Neural progenitor cell (in vitro differentiated cells): ENCODE data around the gene GPS1. TPM values are rescaled to one million over a fixed set of nuclear protein-coding genes. Genes with fewer than 3 reads are reported as not detected.

Source experiments
- DNase-seq: peaks from one replicate; pipeline ENCODE4 v3.0.0-alpha.2; 2016; ENCODE audit warnings: low spot score
- H2AFZ ChIP-seq: fragments of 200-600 bp; sonication (generic); replicated peaks from 2 replicates; pipeline ENCODE4 v1.6.1; 2016; ENCODE audit warnings: antibody characterized with exemption
- H3F3A ChIP-seq: fragments of 200-600 bp; sonication (generic); 2 replicates; pipeline ENCODE4 v1.6.1; 2016; ENCODE audit warnings: antibody characterized with exemption, low read depth
- H3K27ac ChIP-seq: fragments of 200-600 bp; sonication (generic); 2 replicates; pipeline ENCODE4 v1.5.1; 2016; ENCODE audit warnings: mild to moderate bottlenecking
- H3K27me3 ChIP-seq: fragments of 200-600 bp; sonication (generic); 2 replicates; pipeline ENCODE4 v1.6.1; 2016; ENCODE audit warnings: mild to moderate bottlenecking, moderate library complexity
- H3K36me3 ChIP-seq: fragments of 200-600 bp; sonication (generic); 2 replicates; pipeline ENCODE4 v1.5.1; 2016
- H3K4me1 ChIP-seq: fragments of 200-600 bp; sonication (generic); 2 replicates; pipeline ENCODE4 v1.6.1; 2016; ENCODE audit warnings: mixed run types
- H3K4me2 ChIP-seq: fragments of 200-600 bp; sonication (generic); 2 replicates; pipeline ENCODE4 v1.6.1; 2016
- H3K4me3 ChIP-seq: fragments of 200-600 bp; sonication (generic); 2 replicates; pipeline ENCODE4 v1.5.1; 2016
- H3K79me2 ChIP-seq: fragments of 200-600 bp; sonication (generic); 2 replicates; pipeline ENCODE4 v1.6.1; 2016; ENCODE audit warnings: low read depth
- H3K9ac ChIP-seq: fragments of 200-600 bp; sonication (generic); 2 replicates; pipeline ENCODE4 v1.6.1; 2016
- H3K9me3 ChIP-seq: fragments of 200-600 bp; sonication (generic); 2 replicates; pipeline ENCODE4 v1.5.1; 2016; ENCODE audit warnings: low read depth
- H4K20me1 ChIP-seq: fragments of 200-600 bp; sonication (generic); 2 replicates; pipeline ENCODE4 v1.6.1; 2016; ENCODE audit warnings: low read depth
- H3K27ac Mint-ChIP-seq: 3 replicates; pipeline ENCODE4 v1.8.0; 2021; ENCODE audit warnings: mixed read lengths
- H3K27me3 Mint-ChIP-seq: 2 replicates; pipeline ENCODE4 v1.8.0; 2022; ENCODE audit warnings: low read depth, mild to moderate bottlenecking, inconsistent platforms, moderate library complexity, mixed read lengths; ENCODE audit not compliant: insufficient read depth
- H3K36me3 Mint-ChIP-seq: 3 replicates; pipeline ENCODE4 v1.8.0; 2021; ENCODE audit warnings: mixed read lengths
- H3K4me1 Mint-ChIP-seq: 3 replicates; pipeline ENCODE4 v1.8.0; 2021; ENCODE audit warnings: mixed read lengths
- H3K4me3 Mint-ChIP-seq: 3 replicates; pipeline ENCODE4 v1.8.0; 2021; ENCODE audit warnings: mild to moderate bottlenecking, moderate library complexity, mixed read lengths
- H3K9me3 Mint-ChIP-seq: 3 replicates; pipeline ENCODE4 v1.8.0; 2020; ENCODE audit warnings: mixed read lengths
- CTCF ChIP-seq: fragments of 200-600 bp; sonication (generic); IDR thresholded peaks from 2 replicates; pipeline ENCODE4 v1.5.1; 2017; ENCODE audit warnings: antibody characterized with exemption, mild to moderate bottlenecking
- EZH2 ChIP-seq: fragments of 200-600 bp; sonication (generic); IDR thresholded peaks from 2 replicates; pipeline ENCODE4 v1.6.1; 2017; ENCODE audit warnings: antibody characterized with exemption, mild to moderate bottlenecking, moderate library complexity
- EZH2phosphoT487 ChIP-seq: fragments of 200-600 bp; sonication (generic); IDR thresholded peaks from 2 replicates; pipeline ENCODE4 v1.6.1; 2017; ENCODE audit warnings: antibody characterized with exemption
- total RNA-seq: library from RNA; depleted of rRNA; stranded (reverse); fragments of >200 nt; gene quantifications from 2 replicates; pipeline ENCODE4 v1.2.3, GENCODE V29; 2015; ENCODE audit warnings: low replicate concordance

GPS1 gene
- total RNA-seq, 1 donor from 2014 or later: 86.6 TPM

- H3K9ac ChIP-seq: peak overlapping the region; percentile 87
- no peaks in the 10 kb centered on the region for H4K20me1 ChIP-seq
Measured at GRCh38 chr17:82065193-82065637, 13.5 kb downstream of the GPS1 start.

GRCh38 chr17:82065638-82066303 lies 14.1 kb downstream of the GPS1 start, which contains the start of gene DUS1L:
Gene DUS1L (minus strand): TSS chr17:82065804. CDS start chr17:82065059, 745 bp downstream.
- H3K36me3 ChIP-seq: no peaks in the 10 kb centered on the region
- H3K4me2 ChIP-seq: peak within 1 kb of the TSS; percentile 100
- peaks cover 6% of the 10 kb centered on the region for H3K4me1 ChIP-seq
- no peaks in the 10 kb centered on the region for H3K9me3 ChIP-seq
- H2AFZ ChIP-seq: peak within 1 kb of the TSS; percentile 83
- no peak within 1 kb of the TSS for H3K27ac ChIP-seq
- Mint-ChIP-seq H3K27ac (peak within 1 kb of the TSS; percentile 78), H3K4me3 (peak within 1 kb of the TSS; percentile 89), H3K36me3 (no peaks in the 10 kb centered on the region), H3K4me1 (peaks cover 10% of the 10 kb centered on the region), H3K27me3 (peaks cover 5% of the 10 kb centered on the region), H3K9me3 (no peaks in the 10 kb centered on the region)
- no peaks in the 10 kb centered on the region for H3F3A ChIP-seq
- peak within 1 kb of the TSS; percentile 76 for H3K4me3 ChIP-seq
- DNase-seq: peak; percentile 83
- H3K9ac ChIP-seq: peak within 1 kb of the TSS; percentile 87
- peaks cover 12% of the 10 kb centered on the region for H3K79me2 ChIP-seq
- peaks cover 6% of the 10 kb centered on the region for H3K27me3 ChIP-seq
- no peaks in the 10 kb centered on the region for H4K20me1 ChIP-seq
- no peak for TF ChIP-seq EZH2phosphoT487

More at GRCh38 chr17:82065193-82065637, 13.5 kb downstream of the GPS1 start:
- TF ChIP-seq EZH2 (no peak), EZH2phosphoT487 (no peak), CTCF (no peak)
- no peaks in the 10 kb centered on the region for H3K9me3 Mint-ChIP-seq
- Histone ChIP-seq H3K27ac (no peak overlapping the region), H3K36me3 (no peaks in the 10 kb centered on the region), H3F3A (no peaks in the 10 kb centered on the region), H3K4me3 (peak overlapping the region; percentile 76), H3K4me1 (peaks cover 6% of the 10 kb centered on the region), H3K27me3 (peaks cover under 1% of the 10 kb centered on the region), H3K4me2 (peak overlapping the region; percentile 100), H3K9me3 (no peaks in the 10 kb centered on the region), H3K79me2 (peaks cover 12% of the 10 kb centered on the region), H2AFZ (peak overlapping the region; percentile 72)
- DNase-seq: no peak
- peaks cover 10% of the 10 kb centered on the region for H3K4me1 Mint-ChIP-seq
- H3K36me3 Mint-ChIP-seq: peaks cover under 1% of the 10 kb centered on the region
- peak overlapping the region; percentile 80 for H3K4me3 Mint-ChIP-seq
- no peak overlapping the region for H3K27ac Mint-ChIP-seq
- peaks cover 5% of the 10 kb centered on the region for H3K27me3 Mint-ChIP-seq

DNA sequence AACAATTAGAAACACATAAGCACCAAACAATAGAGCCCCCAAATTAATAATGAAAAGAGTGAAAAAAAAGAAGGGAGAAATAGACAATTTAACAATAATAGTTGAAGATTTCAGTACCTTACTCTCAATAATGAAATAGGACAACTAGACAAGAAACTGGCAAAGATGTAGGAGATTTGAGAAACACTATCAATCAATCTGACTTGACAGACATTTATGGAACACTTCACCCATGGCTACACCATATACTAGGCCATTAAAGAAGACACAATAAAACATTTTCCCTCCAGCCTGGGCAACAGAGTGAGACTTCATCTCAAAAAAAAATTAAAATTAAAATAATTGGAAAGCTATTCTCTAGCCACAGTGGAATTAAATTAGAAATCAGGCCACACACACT lies 18.9 kb downstream of the GPS1 start:
- DNase-seq: no peak
- no peaks in the 10 kb centered on the region for H3K36me3 Mint-ChIP-seq
- H3K9me3 ChIP-seq: no peaks in the 10 kb centered on the region
- H3K79me2 ChIP-seq: no peaks in the 10 kb centered on the region
- H4K20me1 ChIP-seq: no peaks in the 10 kb centered on the region
- peaks cover 5% of the 10 kb centered on the region for H3K4me1 Mint-ChIP-seq
- peaks cover 7% of the 10 kb centered on the region for H3K27me3 Mint-ChIP-seq
- no peak overlapping the region for H3K4me3 ChIP-seq
- no peak overlapping the region for H2AFZ ChIP-seq
- H3K27ac ChIP-seq: no peak overlapping the region
- H3K9ac ChIP-seq: no peak overlapping the region
- H3K36me3 ChIP-seq: no peaks in the 10 kb centered on the region
- H3F3A ChIP-seq: peaks cover under 1% of the 10 kb centered on the region
- H3K4me2 ChIP-seq: no peak overlapping the region
- no peak overlapping the region for H3K4me3 Mint-ChIP-seq
- no peaks in the 10 kb centered on the region for H3K9me3 Mint-ChIP-seq
- H3K27me3 ChIP-seq: peaks cover 41% of the 10 kb centered on the region
- no peak overlapping the region for H3K27ac Mint-ChIP-seq
- TF ChIP-seq EZH2phosphoT487: no peak
- no peak for TF ChIP-seq CTCF
- TF ChIP-seq EZH2: no peak
- H3K4me1 ChIP-seq: peaks cover 6% of the 10 kb centered on the region

DNA sequence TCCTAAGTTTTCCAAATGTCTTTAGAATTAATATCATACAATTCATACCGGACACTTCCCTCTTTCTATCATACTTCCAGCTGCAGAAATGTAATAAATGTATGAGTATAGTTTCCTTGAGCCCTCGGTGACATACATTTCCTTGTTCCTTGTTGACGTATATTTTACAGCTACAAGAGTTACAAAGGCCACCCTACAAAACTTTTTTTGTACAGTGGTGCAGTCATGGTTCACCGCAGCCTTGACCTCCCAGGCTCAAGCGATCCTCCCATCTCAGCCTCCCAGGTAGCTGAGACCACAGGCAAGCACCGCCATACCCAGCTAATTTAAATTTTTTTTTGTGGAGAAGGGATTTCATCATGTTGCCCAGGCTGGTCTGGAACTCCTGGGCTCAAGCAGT lies 21.1 kb downstream of the GPS1 start:
- no peaks in the 10 kb centered on the region for H3K9me3 ChIP-seq
- no peaks in the 10 kb centered on the region for H3K4me1 ChIP-seq
- H3K4me2 ChIP-seq: no peak overlapping the region
- H2AFZ ChIP-seq: no peak overlapping the region
- peaks cover 41% of the 10 kb centered on the region for H3K27me3 ChIP-seq
- Mint-ChIP-seq H3K4me1 (no peaks in the 10 kb centered on the region), H3K4me3 (no peak overlapping the region), H3K9me3 (no peaks in the 10 kb centered on the region), H3K27ac (no peak overlapping the region), H3K36me3 (no peaks in the 10 kb centered on the region), H3K27me3 (peaks cover 4% of the 10 kb centered on the region)
- H3K9ac ChIP-seq: no peak overlapping the region
- H3F3A ChIP-seq: peaks cover 20% of the 10 kb centered on the region
- H4K20me1 ChIP-seq: peaks cover 8% of the 10 kb centered on the region
- TF ChIP-seq CTCF (no peak), EZH2 (no peak), EZH2phosphoT487 (no peak)
- no peaks in the 10 kb centered on the region for H3K79me2 ChIP-seq
- no peak overlapping the region for H3K27ac ChIP-seq
- H3K36me3 ChIP-seq: no peaks in the 10 kb centered on the region
- no peak overlapping the region for H3K4me3 ChIP-seq
- no peak for DNase-seq
